Coronary artery (tissue), 2 donors: ENCODE results near the gene GAB1.

Experiments
- DNase-seq: peaks from one replicate; pipeline ENCODE4 v3.0.0-alpha.2; 2017; ENCODE audit warnings: low spot score
- H3K27ac ChIP-seq, 2 donors: fragments of 200-600 bp; sonication (generic); one replicate each; pipeline ENCODE4 v1.5.1; 2016 to 2019
- H3K4me3 ChIP-seq: fragments of 200-600 bp; sonication (generic); 2 replicates; pipeline ENCODE4 v1.5.1; 2016; ENCODE audit warnings: mild to moderate bottlenecking, moderate library complexity
- TF ChIP-seq, protein P1 (sequence below): fragments of 200-600 bp; sonication (generic); IDR thresholded peaks from one replicate; pipeline ENCODE4 v1.5.1; 2019; ENCODE audit warnings: antibody characterized with exemption

Gene GAB1

DNA sequence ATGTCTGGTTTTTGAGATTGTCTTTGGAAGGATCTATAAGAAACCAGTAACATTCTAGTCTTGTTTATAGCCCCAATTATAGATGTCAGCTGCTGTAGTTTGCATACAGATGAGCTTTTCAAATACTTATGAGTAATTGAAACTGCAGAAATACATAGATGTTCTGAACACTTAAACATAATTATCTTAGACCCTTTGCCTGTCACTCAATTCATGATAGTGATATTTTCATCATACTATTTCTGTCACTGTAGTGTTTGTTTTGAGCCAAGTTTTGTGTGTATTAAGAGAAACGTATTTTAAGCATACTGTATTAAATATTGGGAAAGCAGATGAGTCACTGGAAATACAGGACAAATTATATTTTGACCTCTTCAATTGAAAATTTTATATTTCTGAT, 107.1 kb downstream of the GAB1 start:
- no peak for DNase-seq
- TF ChIP-seq, protein P1, sequence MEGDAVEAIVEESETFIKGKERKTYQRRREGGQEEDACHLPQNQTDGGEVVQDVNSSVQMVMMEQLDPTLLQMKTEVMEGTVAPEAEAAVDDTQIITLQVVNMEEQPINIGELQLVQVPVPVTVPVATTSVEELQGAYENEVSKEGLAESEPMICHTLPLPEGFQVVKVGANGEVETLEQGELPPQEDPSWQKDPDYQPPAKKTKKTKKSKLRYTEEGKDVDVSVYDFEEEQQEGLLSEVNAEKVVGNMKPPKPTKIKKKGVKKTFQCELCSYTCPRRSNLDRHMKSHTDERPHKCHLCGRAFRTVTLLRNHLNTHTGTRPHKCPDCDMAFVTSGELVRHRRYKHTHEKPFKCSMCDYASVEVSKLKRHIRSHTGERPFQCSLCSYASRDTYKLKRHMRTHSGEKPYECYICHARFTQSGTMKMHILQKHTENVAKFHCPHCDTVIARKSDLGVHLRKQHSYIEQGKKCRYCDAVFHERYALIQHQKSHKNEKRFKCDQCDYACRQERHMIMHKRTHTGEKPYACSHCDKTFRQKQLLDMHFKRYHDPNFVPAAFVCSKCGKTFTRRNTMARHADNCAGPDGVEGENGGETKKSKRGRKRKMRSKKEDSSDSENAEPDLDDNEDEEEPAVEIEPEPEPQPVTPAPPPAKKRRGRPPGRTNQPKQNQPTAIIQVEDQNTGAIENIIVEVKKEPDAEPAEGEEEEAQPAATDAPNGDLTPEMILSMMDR = no peak
- Histone ChIP-seq H3K4me3 (no peak overlapping the region), H3K27ac (no peak overlapping the region)

DNA sequence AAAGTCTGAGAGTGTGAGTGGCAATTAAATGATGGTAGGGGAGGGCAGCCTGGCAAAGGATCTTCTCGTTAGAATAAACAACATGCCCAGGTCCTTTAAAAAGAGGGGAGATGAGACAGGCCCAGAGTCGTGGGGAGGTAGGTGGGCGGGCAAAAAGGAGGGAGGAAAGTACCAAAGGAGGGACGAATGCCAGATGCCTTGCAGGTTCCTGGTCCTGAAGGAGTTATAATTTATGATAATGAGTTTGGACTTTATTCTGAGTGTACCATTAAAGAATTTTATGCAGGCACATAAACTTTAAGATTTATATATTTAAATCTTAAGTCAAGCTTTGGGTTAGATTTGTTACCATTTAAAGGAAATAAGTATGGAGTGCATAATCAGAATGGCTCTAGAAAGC, 114.5 kb downstream of the GAB1 start:
- no peak for DNase-seq
- Histone ChIP-seq H3K4me3 (no peak overlapping the region), H3K27ac (no peak overlapping the region)
- TF ChIP-seq, protein P1 = no peak

GRCh38 chr4:143455211-143455610, 118.5 kb downstream of the GAB1 start:
- DNase-seq = no peak
- TF ChIP-seq, protein P1 = no peak

DNA sequence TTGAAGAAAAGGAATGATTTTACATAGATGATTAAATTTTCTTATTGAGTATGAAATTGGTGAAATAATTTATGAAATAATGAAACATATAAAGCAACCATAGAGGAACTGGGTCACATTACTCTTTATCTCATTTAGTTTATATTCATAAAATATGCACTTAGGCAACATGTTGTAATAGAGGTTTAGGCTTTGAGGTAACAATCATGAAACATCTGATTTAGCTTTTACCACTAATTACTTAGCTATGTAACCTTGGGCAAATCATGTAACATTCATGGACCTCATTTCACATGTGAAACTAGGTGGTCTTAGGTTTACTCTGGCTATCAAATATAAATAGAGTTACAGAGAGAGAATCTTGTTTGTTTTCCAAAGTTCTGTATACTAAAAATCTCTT, 122.3 kb downstream of the GAB1 start:
- TF ChIP-seq, protein P1 = no peak
- Histone ChIP-seq H3K4me3 (no peak overlapping the region), H3K27ac (no peak overlapping the region)
- no peak for DNase-seq

More at GRCh38 chr4:143455211-143455610, 118.5 kb downstream of the GAB1 start:
- Histone ChIP-seq H3K4me3 (no peak overlapping the region), H3K27ac (no peak overlapping the region)

GRCh38 chr4:143473334-143474126, 136.9 kb downstream of the GAB1 start:
- Histone ChIP-seq H3K27ac (no peak overlapping the region), H3K4me3 (no peak overlapping the region)
- no peak for DNase-seq
- TF ChIP-seq, protein P1 = no peak

DNA sequence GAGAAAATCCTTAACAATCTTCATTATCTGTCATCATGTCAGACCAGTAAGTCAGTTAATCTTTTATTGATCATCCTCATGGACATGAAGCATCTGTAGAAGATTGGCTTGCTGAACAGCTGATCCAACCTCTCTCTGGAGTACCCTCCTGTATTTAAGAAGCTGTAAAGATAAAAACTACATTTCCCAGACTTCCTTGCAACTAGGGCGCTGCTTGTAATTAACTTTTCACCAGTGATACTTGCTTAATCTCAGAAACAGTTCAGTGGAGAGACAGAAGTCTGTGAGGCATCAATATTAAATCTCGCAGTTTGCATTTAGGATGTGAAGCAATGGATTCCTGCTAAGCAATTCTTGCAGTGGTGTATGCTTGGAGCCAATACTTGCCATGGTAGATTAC, 140.8 kb downstream of the GAB1 start:
- TF ChIP-seq, protein P1 = no peak

DNA sequence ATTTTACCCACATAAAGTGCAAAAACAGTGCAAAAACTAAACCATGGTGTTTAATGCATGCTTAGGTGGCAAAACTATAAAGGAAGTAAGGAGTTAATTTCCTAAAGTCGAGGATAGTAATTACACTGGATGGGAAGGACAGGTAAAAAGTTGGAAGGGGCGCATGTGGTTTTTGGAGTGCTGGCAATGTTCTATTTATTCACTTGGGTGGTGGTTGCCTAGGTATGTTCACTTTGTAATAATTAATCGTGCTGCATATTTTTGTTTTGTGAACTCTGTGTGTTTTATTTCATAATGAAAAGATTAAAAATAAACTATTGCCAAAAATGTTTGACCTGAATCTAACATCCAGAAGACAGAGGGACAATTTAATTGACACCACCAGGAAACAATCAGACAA, 144.7 kb downstream of the GAB1 start:
- TF ChIP-seq, protein P1 = no peak
- H3K27ac ChIP-seq = no peak overlapping the region
- DNase-seq = no peak
- H3K4me3 ChIP-seq = no peak overlapping the region

More for the DNA sequence above, 140.8 kb downstream of the GAB1 start:
- no peak overlapping the region for H3K4me3 ChIP-seq
- H3K27ac ChIP-seq = no peak overlapping the region
- DNase-seq = no peak
